ENCODE results near the gene CSKMT.
"Not testable (repeated sequence)": the region's sequence is repeated elsewhere in the genome, so short reads cannot be mapped to it uniquely, and the experiment has no call there.

Gene CSKMT

DNA sequence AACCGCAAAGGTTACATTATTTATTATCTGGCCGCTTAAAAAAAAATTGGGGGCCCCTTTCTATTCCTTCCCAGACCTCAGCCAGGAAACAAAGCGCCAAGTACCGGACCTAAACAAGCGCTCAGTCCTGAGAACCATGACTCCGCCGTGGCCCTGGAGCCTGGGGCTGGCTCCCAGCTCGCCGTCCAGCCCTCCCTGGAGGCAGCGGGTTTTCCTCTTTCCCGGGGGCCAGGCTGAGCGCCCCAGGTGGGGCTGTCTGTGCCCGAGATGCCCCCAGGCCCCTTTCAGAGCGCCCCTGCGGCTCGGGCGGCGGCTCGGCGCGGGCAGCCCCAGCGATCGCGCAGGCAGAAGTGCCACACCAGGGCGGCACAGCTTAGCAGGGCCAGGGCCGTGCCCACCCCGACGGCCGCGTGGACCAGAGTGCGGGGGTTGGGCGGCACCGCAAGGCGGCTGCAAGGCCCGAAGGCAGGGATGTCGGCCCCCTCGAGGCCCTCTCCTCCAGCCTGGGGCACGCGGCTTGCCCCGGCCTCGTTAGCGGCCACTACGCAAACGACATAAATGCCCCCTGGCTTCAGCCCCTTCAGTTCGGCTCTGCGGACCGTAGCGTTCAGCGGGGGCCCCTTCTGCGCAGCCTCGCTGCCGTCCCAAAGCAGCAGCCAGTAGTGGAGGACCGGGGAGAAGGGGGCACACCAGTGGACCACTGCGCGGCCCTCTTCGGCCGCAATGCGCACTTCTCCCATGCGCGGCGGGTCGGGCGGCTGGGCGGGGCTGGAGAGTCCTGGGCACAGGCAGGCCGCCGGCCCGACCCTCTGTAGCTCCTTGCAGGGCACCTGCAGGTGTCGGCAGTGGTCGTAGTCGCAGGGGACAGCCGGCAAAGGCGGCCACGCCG lies 22.6 kb downstream of the CSKMT start:
- no peak for DNase-seq (ENCODE audit: extremely low read depth in 1 of 2, low read depth in 1 of 2)

DNA sequence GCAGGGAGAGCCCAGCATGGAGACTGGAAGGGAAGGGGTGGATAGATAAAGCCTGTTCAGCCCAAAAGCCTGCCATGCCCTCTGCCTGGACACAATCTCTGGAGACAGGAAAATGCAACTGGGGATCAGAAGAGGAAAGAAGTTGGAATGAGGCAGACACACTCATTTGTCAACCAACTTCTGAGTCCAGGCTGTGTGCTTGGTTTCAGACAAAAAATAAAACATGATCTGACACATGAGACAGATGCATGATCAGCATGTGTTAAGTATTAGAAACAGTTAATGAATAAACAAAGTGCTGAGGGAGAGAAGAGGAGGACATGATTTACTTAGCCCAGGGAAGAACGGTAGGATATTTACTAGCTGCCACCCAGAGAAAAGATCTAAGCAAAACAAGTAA lies 23.4 kb downstream of the CSKMT start:
- no peak for DNase-seq (ENCODE audit: extremely low read depth in 1 of 2, low read depth in 1 of 2)

DNA sequence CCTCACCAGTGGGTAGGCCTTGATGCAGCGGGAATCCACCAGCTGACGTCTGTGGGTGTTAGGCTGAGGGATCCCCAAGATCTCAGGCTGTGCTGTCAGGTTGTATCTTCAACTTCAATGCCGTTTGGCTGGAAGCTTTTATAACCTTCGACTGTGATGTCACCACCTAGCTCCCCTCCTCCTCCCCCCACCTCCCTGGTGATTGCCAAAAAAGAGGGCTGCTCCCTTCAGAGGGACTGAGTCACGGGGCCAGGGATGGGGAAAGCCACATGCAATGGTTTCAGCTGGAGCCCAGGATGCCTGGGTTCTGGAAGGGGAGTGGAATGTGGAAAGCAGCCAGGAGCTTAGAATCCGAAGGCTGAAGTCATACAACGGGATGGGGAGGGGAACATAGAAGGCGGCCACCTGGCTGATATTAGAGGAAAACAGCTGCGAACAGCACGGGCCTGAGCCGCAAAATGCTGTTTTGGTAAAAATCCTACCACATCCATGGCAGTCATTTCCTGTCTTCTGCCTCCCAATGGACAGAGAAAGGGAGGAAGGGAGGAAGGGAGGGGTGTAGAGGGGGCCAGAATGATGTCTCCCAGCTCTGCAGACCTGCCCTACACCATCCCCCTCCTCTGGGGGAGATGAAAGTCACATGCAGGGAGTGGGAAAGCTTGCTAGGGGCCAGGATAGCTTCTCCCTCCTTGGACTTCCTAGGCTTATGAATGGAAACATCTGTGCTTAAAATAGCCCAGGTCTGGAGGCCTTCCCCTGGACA lies 24.5 kb downstream of the CSKMT start, which contains the start of gene LRRN4CL:
Gene LRRN4CL, minus strand, starts transcription at position 110 of the 763 bp plus-strand sequence. CDS start 1,022 bp downstream, outside the sequence.
- DNase-seq (ENCODE audit: extremely low read depth in 1 of 2, low read depth in 1 of 2): no peak

DNA sequence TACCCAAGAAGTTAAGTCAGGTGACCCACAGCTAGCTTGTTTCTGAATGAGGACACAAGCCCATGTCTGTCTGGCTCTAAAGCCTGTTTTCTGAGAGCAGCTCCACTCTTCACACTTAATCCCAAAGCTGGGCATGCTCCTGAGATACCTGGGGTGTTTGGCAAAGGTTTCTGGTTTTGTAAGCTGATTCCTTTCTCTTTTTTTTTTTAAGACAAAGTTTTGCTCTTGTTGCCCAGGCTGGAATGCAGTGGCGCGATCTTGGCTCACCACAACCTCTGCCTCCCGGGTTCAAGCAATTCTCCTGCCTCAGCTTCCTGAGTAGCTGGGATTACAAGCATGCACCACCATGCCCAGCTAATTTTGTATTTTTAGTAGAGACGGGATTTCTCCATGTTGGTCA lies 28.5 kb downstream of the CSKMT start:
- DNase-seq (ENCODE audit: extremely low read depth in 1 of 2, low read depth in 1 of 2): not testable (repeated sequence)

DNA sequence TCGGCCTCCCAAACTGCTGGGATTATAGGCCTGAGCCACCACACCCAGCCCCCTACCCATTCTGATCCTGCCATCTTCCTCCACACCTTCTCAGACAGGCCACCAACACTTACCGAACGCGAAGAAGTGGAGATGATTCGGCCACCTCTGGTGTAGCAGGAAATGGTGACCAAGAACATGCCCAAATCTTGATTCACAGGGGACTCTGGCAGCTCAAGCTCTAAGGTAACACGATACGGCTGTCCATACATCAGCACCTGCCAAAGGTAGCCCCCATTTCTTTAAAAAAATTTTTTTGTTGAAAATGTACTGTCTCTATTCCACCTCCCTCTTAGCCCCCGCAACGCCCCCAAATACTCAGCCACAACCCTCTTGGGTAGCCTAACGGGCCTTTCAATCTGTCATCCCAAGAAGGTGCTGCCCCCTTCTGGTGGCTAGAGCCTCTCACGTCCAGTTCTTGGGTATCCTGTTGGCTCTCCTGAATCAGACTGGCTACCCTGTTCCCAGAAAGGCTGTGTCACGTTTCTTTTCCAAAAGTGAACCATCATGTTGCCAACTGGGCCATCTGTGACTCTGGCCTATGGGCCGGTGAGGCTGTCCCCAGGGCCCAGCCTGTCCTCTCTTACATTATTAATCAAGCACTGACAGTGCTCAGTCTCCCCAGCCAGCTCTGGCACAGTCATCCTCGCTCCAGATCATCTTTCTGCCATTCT lies 29.5 kb downstream of the CSKMT start:
- DNase-seq (ENCODE audit: extremely low read depth in 1 of 2, low read depth in 1 of 2): peak in 1 of 2 donors; percentile 63

DNA sequence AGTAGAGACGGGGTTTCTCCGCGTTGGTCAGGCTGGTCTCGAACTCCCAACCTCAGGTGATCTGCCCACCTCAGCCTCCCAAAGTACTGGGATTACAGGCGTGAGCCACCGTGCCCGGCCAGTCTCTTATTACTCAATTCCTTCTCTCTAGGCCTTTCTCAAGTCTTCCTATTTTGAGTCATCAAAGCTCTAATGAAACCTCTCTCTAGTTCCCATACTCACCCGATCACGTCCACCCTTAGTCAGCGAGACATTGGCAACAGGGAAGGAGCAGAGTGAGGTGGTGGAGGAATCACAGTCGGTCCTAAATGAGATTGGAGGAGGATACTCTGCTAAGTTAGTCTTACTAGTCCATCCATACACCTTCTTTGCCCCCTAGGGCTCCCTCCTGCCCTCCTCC lies 37.1 kb downstream of the CSKMT start:
- no peak for DNase-seq (ENCODE audit: extremely low read depth in 1 of 2, low read depth in 1 of 2)

DNA sequence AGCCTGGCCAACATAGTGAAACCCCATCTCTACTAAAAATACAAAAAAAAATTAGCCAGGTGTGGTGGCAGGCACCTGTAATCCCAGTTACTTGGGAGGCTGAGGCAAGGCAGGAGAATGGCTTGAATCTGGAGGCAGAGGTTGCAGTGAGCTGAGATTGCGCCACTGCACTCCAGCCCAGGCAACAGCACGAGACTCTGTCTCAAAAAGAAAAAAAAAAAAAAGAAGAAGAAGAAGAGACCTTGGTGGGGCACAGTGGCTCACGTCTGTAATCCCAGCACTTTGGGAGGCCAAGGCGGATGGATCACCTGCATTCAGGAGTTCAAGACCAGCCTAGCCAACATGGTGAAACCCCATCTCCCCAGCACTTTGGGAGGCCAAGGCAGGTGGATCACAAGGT lies 38.8 kb downstream of the CSKMT start:
- DNase-seq (ENCODE audit: extremely low read depth in 1 of 2, low read depth in 1 of 2): not testable (repeated sequence)

DNA sequence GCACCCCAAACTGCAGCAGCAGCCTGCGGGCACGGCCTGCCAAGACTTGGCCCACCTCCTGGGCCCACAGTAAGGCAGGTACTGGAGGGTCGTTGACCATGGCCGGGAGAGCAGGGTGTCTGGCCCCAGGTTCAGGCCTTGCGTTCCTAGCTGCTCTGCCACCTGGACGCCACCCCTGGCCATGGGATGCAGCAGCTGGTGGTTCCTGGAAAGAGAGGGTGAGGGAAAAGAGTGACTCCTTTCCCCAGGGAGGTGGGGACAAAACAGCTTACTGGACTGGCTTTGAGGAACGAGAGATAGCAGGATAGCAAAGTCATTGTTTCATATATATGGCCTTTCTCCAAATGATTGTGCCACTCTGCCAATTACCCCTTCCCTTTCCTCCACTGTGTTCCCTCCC lies 40.3 kb downstream of the CSKMT start:
- DNase-seq (ENCODE audit: extremely low read depth in 1 of 2, low read depth in 1 of 2): no peak

DNA sequence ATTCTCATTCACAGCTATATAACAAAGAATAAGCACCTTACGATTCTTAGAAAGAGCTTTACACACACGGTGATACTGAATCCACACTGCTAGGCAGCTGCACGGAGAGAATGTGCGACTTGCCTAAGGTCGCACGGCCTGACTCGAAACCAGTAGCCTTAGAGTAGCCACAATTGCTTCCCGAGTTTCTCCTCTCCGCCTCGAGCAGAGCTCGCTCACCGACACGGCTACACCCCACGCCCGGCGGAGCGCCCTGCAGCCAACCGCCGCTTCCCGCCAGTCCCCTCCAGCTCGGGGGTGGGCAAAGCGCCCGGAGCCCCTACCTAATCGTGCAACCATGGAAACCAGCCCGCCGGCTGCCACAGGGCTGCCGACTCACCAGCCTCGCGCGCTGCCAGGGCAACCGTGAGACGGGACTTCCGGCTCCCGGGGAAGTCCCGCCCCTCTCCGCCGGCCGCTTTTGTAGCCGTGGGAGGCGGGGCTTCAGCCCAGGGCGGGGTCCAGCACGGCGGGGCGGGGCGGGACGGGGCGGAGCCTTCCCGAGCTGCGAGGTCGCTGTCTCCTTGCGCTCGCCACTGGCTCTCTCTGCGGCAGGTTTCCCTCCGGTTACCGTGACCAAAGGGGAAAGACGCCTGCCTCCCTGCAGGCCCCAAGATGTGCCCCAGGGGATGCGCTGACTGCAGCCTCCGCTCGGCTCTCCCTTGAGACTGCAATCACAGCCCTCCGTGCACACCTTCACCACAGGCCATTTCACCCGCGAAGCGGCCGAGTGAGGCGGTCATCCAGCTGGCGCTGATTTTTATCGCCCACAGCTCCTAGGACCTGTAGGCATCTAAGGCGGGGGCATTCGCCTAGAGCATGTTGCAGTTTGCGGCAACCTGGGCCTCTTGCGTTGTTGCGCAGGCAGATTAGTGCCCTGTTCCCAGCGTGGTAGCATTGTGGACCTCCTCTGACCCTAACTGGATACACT lies 41.1 kb downstream of the CSKMT start:
- peak; percentile 90 to 91 for DNase-seq (ENCODE audit: extremely low read depth in 1 of 2, low read depth in 1 of 2)

DNA sequence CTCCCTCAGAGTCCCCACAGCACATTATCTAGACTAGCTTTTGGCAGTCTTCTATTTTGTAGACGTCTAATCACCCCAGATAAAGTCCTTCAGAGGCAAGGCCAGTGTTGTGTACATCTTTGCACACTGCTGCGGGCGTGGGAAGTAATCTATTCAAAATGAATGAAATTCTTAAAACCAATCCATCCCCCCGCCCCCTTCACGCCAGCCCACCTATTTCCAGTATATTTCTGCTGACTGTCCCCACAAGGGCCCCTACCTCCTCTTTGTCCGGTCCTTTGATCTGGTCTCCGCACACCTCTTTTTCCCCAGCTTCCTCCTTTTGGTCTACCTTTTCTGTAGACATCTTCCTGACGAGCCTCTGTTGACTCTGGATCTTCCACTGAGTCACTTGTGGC lies 41.7 kb downstream of the CSKMT start:
- no peak for DNase-seq (ENCODE audit: extremely low read depth in 1 of 2, low read depth in 1 of 2)

DNA sequence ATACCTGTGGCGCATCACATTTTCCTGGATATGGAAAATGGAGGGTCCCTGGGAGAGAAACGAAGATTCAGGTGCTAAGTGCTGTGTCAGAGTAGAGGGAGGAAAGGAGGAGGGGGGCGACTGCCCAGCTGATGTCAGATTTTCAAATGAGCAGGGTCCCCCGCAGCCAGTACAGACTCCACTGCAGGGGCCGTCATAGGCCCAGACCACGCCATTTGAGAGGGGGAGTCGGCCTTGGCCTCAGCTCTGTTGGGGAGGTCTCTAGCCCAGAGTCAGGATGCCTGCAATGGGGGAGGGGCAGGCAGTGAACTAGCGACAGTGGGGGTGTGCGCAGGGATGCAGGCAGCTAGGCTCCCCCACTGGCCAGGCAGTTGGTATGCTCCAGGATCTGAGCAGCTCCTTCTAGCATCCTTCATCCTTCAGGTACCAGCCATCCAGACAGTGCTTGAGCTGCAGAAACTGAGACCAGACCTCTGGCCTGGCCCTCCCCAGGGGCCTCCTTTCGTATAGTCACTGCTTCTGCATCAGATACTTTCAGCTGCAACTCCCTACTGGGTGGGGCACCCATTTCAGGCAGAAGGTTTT lies 42.3 kb downstream of the CSKMT start, which contains the start of the genes BSCL2 and GNG3:
Gene BSCL2, minus strand, starts transcription at position 148 of the 585 bp plus-strand sequence. CDS start 229 bp downstream, outside the sequence.
Gene GNG3, plus strand, starts transcription at position 400 of the 585 bp plus-strand sequence. CDS start 620 bp downstream, outside the sequence.
- no peak for DNase-seq (ENCODE audit: extremely low read depth in 1 of 2, low read depth in 1 of 2)

DNA sequence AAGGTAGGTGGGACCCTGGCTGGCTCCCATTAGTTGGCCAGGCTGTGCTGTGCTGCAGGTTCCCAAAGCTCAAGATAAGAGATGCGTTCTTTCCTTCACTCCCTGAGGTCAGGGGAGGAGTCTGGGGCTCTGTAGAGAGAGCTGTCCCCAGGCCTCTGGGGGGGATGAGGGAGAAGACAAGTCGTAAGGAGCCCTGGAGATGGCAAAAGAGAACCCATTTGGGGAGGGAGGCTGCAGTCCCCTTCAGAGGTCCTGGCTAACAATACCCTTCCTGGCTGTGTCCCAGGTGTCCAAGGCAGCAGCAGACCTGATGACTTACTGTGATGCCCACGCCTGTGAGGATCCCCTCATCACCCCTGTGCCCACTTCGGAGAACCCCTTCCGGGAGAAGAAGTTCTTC lies 43.3 kb downstream of the CSKMT start:
- no peak for DNase-seq (ENCODE audit: extremely low read depth in 1 of 2, low read depth in 1 of 2)

DNA sequence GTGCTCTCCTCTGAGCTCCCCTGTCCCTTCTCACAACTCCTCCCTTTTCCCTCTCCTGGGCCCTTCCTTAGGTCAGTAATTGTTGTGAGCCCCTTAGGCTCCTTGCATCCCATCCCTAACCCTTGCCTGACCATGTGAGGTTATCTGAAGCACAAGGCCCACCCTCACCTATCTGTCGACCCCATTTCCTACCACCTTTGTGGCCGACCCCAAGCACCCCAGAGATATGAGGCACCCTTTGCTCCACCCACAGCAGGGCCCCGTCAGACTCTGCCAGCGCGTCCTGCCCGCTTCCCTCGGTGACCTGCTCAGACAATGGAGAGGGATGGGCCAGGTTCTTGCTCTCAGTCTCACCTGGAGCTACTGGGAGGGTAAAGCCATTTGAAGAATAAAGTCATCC lies 43.7 kb downstream of the CSKMT start:
- DNase-seq (ENCODE audit: extremely low read depth in 1 of 2, low read depth in 1 of 2): peak in 1 of 2 donors; percentile 44

DNA sequence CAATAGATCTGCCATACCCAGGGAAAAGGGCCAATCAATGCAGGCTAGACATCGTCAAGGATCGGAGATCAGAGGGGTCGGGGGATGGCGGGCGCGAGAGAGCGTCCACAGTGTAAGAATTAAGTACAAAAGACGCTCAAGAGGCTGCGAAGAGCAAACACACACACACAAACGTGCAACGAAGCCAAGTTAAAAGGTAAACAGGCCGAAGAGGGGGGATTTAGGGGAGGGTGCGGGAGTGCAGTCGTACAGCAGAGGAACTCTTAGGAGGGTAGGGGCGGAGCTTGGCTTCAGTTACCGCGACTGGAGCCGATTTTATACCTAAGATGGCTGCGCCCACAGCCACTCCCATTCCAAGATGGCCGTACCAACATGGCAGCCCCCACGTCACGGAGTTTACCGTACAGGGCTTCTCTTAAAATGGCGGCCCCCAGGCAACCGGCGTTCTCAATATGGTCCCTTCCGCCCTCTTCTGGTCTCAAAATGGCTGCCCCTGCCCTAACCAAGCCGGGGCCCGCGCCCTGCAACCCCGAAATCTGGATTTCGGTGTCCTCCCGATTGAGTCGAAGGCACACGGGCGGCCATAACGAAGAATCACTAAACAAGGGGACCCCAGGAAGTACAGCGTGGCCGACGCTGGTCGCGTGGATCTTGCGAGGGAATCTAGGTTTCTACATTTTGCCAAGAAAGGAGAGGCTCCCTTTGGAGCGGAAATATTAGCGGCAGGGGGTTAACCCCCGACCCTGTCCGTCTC lies 44.3 kb downstream of the CSKMT start:
- peak; percentile 82 to 95 for DNase-seq (ENCODE audit: extremely low read depth in 1 of 2, low read depth in 1 of 2)

DNA sequence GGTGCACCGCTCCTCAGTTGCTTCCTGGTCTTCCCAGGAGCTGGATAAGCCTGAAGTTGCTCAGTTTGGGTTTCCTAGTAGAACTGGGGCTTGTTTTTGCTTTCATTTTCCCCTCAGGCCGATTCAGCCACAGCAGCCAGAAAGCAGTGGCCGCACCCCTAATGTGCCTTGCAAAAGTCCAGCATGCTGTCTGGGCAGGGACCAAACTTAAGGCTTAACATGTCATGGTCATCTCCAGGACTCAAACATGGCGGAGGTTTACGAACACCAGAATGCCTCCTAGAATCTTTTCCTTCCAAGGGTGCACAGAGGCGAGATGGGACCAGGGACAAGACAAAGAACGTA lies 44.9 kb downstream of the CSKMT start:
- DNase-seq (ENCODE audit: extremely low read depth in 1 of 2, low read depth in 1 of 2): no peak

DNA sequence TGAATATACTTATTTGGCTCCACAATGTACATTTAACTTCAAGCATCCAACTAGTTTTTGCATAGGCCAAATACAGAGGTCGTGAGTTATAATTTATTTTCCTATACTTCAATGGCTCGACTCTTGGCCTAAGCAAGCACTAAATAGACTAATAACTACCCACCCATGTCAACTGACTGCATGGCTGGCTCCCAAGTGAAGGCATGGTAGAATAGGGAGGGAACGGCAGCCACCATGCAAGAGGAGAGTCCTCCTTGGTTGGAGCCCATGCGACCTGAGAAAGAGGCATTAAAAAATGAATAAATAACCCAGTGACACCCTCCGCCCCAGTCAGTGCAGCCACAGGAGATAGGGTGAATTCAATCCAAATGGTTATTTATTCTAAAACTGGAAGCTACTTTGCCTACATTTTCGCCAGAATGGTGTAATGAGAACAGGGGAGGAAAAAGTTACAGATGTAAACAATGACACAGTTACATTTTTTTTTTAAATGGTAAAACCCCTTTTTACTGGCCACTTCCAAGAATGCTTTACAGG lies 47.2 kb downstream of the CSKMT start:
- DNase-seq (ENCODE audit: extremely low read depth in 1 of 2, low read depth in 1 of 2): no peak

DNA sequence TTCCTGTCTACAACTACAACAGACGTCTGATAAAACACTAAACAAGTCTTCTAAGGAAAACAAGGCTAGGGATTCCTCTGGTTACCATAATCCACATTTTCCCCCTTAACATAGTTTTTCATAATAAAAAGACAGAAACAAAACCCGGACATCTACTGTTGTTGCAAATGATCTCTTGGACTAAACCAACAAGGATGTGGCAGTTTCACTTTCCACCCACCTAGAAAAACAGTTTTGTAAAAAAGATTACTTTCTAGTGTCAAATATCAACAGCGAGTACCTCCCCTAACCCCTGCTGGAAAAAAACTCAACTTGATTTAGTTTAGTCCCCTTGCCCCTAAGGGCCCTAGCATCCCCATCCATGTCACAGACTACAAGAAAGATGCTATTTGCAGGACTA lies 47.7 kb downstream of the CSKMT start:
- DNase-seq (ENCODE audit: extremely low read depth in 1 of 2, low read depth in 1 of 2): no peak

DNA sequence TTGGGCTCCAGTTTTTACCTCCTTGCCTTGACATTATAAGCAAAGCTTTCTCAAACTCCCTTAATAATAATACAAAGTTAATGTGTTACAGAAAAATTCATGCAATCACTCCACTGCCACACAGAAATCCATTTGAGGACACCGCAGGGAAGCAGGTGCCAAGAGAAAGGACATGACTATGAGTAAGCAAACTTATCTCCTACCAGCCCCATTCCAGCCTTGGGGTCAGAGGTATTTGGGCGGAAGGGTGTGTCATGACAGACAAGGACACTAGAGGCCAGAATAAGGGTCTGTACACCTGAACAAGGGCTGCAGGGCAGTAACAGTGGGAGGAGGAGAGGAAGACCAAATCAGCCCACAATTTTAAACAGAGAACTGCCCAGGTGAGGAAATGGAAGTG lies 48.2 kb downstream of the CSKMT start:
- no peak for DNase-seq (ENCODE audit: extremely low read depth in 1 of 2, low read depth in 1 of 2)
